Thyroid gland (tissue), 4 donors: ENCODE measurements around the gene OXNAD1. TPM values are rescaled to one million over a fixed set of nuclear protein-coding genes. Genes with fewer than 3 reads are reported as not detected.
A peak's percentile ranks its signal among the peaks of the same experiment; 100 is the strongest.

ENCODE experiments used
- DNase-seq, 2 donors: peaks; one replicate each; pipeline ENCODE4 v3.0.0-alpha.2; 2019
- H3K27ac ChIP-seq, 3 donors: fragments of 200-600 bp; sonication (generic); 1 replicate in 2 of 3; 2 replicates in 1 of 3; pipeline ENCODE4 v1.5.1; 2016 to 2019; ENCODE audit warnings: mild to moderate bottlenecking in 1 of 3, moderate library complexity in 1 of 3
- H3K27me3 ChIP-seq: fragments of 200-600 bp; sonication (generic); one replicate; pipeline ENCODE4 v1.5.1; 2019
- H3K36me3 ChIP-seq, 2 donors: fragments of 200-600 bp; sonication (generic); one replicate each; pipeline ENCODE4 v1.5.1; 2016 to 2019
- H3K4me1 ChIP-seq, 2 donors: fragments of 200-600 bp; sonication (generic); one replicate each; pipeline ENCODE4 v1.5.1; 2017 to 2019
- H3K4me3 ChIP-seq, 3 donors: fragments of 200-600 bp; sonication (generic); replicated peaks in 1 of 3; 1 replicate in 2 of 3; 2 replicates in 1 of 3; pipeline ENCODE4 v1.5.1; 2016; ENCODE audit warnings: mild to moderate bottlenecking in 1 of 3
- H3K9me3 ChIP-seq: fragments of 200-600 bp; sonication (generic); one replicate; pipeline ENCODE4 v1.5.1; 2017
- POLR2A ChIP-seq, 2 donors: fragments of 450-650 bp; IDR thresholded peaks; one replicate each; pipeline ENCODE4 v1.6.1; 2017; ENCODE audit warnings: antibody characterized with exemption in 2 of 2, mild to moderate bottlenecking in 2 of 2, moderate library complexity in 1 of 2
- WGBS, 2 donors: methylation state at CpG; one replicate each; pipeline ENCODE4 v1.1.5; 2017; 5-methylcytosine and 5-hydroxymethylcytosine counted together
- intact Hi-C: fragments of 100-400 bp; cut with DNase I; formaldehyde crosslinking; loops from one replicate; pipeline ENCODE4 v1.15.1; 2023
- total RNA-seq, 4 donors: library from RNA; depleted of rRNA; stranded (reverse); fragments of >200 nt; gene quantifications; one replicate each; pipeline ENCODE4 v1.2.3, GENCODE V29; 2016
- TF ChIP-seq, protein P1 (sequence below), 6 experiments: fragments of 200-600 bp in 3 of 6; fragments of 450-650 bp in 3 of 6; sonication (generic) in 3 of 6; IDR thresholded peaks; one replicate each; pipeline ENCODE4 v1.5.1; 2016 to 2019; ENCODE audit warnings: antibody characterized with exemption in 6 of 6, mild to moderate bottlenecking in 2 of 6, inconsistent platforms in 1 of 6, moderate library complexity in 1 of 6

OXNAD1 gene
- total RNA-seq, 4 donors from 2014 or later: 22.3 to 34.0 (median 27.4) TPM

DNA sequence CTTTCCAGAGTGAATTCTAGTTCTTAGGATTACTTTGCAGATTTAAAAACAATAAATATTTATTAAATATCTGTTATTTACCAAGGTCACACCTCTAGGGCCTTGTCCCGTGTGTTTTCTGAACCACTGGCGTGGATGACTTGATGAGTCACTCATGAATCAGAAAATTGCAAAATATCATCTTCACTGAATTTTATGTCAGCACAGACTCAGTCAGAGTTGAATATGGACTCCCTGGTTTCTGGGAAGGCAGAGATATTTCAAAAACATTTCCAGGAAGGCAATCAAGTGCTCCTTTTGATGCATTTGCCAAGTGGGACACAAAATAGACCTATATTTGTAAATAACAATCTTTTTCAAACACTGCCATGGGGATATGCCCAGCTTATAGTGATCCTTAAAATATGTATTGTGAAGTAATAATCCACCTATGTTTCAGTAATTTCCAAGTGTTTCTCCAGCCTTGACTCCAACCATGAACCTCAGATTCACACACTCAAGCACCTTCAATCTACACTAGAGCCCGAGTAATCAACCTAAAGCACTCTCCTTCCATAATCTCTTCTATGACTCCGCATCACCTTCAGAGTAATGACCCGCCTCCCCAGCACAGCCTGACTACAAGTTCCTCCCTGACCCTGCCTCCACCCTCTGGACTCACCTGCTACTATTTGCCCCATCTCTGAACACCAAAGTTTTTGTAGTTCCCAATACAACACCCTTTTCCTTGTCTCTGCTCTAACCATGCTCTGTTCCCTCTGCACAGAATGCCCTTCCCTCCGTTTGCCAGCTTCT, 24.6 kb upstream of the OXNAD1 start:
- H3K36me3 ChIP-seq: no peaks in the 10 kb centered on the region
- no peaks in the 10 kb centered on the region for H3K9me3 ChIP-seq
- H3K27me3 ChIP-seq: no peaks in the 10 kb centered on the region
- no peak overlapping the region for H3K4me3 ChIP-seq
- DNase-seq: no peak
- H3K27ac ChIP-seq: peak overlapping the region in 2 of 3 donors; percentile 4 to 28
- H3K4me1 ChIP-seq: peaks cover 0 to 6% of the 10 kb centered on the region in 2 donors
- 76 to 88% methylated on average over 6 of the region's 6 CpGs for WGBS, 2 donors
- intact Hi-C loops: loop anchor here (10.0 kb wide), 1 partner anchor 606 kb away; no protein-coding TSS in a partner anchor
- TF ChIP-seq, protein P1, sequence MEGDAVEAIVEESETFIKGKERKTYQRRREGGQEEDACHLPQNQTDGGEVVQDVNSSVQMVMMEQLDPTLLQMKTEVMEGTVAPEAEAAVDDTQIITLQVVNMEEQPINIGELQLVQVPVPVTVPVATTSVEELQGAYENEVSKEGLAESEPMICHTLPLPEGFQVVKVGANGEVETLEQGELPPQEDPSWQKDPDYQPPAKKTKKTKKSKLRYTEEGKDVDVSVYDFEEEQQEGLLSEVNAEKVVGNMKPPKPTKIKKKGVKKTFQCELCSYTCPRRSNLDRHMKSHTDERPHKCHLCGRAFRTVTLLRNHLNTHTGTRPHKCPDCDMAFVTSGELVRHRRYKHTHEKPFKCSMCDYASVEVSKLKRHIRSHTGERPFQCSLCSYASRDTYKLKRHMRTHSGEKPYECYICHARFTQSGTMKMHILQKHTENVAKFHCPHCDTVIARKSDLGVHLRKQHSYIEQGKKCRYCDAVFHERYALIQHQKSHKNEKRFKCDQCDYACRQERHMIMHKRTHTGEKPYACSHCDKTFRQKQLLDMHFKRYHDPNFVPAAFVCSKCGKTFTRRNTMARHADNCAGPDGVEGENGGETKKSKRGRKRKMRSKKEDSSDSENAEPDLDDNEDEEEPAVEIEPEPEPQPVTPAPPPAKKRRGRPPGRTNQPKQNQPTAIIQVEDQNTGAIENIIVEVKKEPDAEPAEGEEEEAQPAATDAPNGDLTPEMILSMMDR (IDR thresholded peaks at IDR 0.05): no peak
- TF ChIP-seq POLR2A (IDR thresholded peaks at IDR 0.05): no peak

DNA sequence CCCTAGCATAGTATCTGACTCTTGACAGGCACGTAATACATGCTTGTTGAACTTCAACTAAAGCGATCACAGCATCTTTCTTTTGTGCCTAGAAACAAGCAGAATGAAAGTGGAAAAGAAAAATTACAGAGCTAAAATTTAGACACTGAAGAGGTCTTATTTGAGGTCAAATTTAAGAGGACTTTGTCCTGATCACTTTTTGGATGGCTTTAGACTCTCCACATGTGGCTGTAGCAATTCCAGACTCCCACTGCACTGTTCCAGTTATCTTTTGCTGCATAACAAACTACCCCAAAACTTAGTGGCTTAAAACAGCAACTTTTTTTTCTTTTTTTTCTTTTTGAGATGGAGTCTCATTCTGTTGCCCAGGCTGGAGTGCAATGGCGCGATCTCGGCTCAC, 23.8 kb upstream of the OXNAD1 start:
- no peaks in the 10 kb centered on the region for H3K9me3 ChIP-seq
- intact Hi-C loops: loop anchor here (10.0 kb wide), 1 partner anchor 606 kb away; no protein-coding TSS in a partner anchor
- peaks cover 0 to 6% of the 10 kb centered on the region in 2 donors for H3K4me1 ChIP-seq
- DNase-seq: no peak
- H3K4me3 ChIP-seq: no peak overlapping the region
- H3K27me3 ChIP-seq: no peaks in the 10 kb centered on the region
- 91 to 95% methylated on average over 5 of the region's 5 CpGs for WGBS, 2 donors
- H3K27ac ChIP-seq: peak overlapping the region in 1 of 3 donors; percentile 28
- no peaks in the 10 kb centered on the region for H3K36me3 ChIP-seq
- TF ChIP-seq, protein P1 (IDR thresholded peaks at IDR 0.05): no peak
- TF ChIP-seq POLR2A (IDR thresholded peaks at IDR 0.05): no peak

DNA sequence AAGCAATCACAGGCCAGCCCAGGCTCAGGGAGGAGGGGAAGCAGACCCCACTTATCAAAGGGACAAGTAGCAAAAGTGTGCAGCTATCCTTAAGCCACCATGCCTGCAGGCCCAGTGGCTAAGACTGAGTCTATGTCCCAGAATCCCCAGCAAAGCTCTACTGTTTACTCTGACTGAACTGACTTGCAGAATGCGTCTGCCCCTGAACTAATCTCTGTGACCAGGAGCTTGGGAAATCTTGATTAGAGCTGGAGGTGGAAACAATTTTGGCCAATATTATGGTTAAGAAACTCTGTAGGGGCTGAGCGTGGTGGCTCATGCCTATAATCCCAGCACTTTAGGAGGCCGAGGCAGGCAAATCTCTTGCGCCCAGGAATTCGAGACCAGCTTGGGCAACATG, 22.8 kb upstream of the OXNAD1 start:
- no peak overlapping the region for H3K27ac ChIP-seq
- no peak for DNase-seq
- WGBS, 2 donors: 90 to 96% methylated on average over 5 of the region's 5 CpGs
- H3K9me3 ChIP-seq: no peaks in the 10 kb centered on the region
- H3K4me1 ChIP-seq: peaks cover 0 to 6% of the 10 kb centered on the region in 2 donors
- H3K4me3 ChIP-seq: no peak overlapping the region
- H3K36me3 ChIP-seq: no peaks in the 10 kb centered on the region
- TF ChIP-seq, protein P1 (IDR thresholded peaks at IDR 0.05): no peak
- TF ChIP-seq POLR2A (IDR thresholded peaks at IDR 0.05): no peak
- intact Hi-C loops: loop anchor here (10.0 kb wide), 1 partner anchor 607 kb away; no protein-coding TSS in a partner anchor
- H3K27me3 ChIP-seq: no peaks in the 10 kb centered on the region

DNA sequence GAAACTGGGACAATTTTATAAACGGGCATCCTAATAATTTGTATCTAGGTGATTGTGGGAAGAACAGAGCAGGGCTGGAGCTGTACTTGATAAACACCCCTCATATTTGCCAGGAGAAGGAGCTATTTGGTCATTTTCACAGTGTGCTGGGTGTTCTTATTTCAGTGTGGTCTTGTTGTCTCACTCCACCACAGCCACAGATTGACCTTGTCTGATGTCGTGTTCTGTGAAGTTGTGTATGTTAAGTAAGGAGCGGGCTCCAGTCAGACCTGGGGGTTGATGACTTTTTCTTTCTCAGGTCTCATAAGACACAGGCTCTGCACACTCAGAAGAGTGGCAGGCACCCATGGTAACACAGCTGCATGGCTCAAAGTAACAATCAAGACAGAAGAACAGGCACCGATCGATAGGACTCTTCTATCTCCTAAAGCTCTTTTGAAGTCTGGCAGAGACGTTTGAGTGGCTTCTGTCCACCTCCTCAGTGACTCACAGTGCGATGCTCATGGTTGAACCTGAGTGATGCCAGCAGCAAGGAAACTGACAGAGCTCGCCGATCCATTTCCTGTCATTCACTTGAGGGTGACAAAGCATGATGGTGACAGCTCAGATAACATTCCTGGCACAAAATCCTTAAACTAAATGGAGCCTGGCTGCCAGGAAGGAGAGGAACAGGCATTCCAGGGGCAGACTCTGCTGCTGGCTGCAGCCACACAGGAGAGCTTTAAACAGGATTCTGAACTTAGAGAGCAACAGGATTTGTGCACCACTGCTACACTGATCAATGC, 21.1 kb upstream of the OXNAD1 start:
- no peak overlapping the region for H3K27ac ChIP-seq
- intact Hi-C loops: loop anchor here (10.0 kb wide), 1 partner anchor 609 kb away; no protein-coding TSS in a partner anchor
- H3K9me3 ChIP-seq: no peaks in the 10 kb centered on the region
- H3K4me3 ChIP-seq: no peak overlapping the region
- no peak for DNase-seq
- no peaks in the 10 kb centered on the region for H3K27me3 ChIP-seq
- H3K36me3 ChIP-seq: no peaks in the 10 kb centered on the region
- 51 to 61% methylated on average over 9 of the region's 9 CpGs for WGBS, 2 donors
- peaks cover 0 to 6% of the 10 kb centered on the region in 2 donors for H3K4me1 ChIP-seq
- TF ChIP-seq, protein P1 (IDR thresholded peaks at IDR 0.05): no peak
- TF ChIP-seq POLR2A (IDR thresholded peaks at IDR 0.05): no peak
